AG09319 (cell line): Measurements from ENCODE around the gene HTRA2.

Experiments
- DNase-seq: peaks from one replicate; pipeline ENCODE4 v3.0.0-alpha.2; 2010; ENCODE audit warnings: low read depth; ENCODE audit errors: extremely low read depth
- CTCF ChIP-seq: IDR thresholded peaks from 2 replicates; pipeline ENCODE4 v1.5.1; 2011; ENCODE audit warnings: low read depth, mild to moderate bottlenecking, inconsistent platforms, low read length, moderate library complexity

The HTRA2 gene

GRCh38 chr2:74573747-74574562, 44.2 kb downstream of the HTRA2 start:
- DNase-seq = no peak
- no peak for TF ChIP-seq CTCF

- no peak for TF ChIP-seq CTCF
- no peak for DNase-seq
Measured at GRCh38 chr2:74575320-74575719, 45.6 kb downstream of the HTRA2 start.

GRCh38 chr2:74576211-74576862, 46.6 kb downstream of the HTRA2 start:
- no peak for TF ChIP-seq CTCF
- DNase-seq = no peak

- TF ChIP-seq CTCF = peak; percentile 49
- DNase-seq = peak; percentile 80
Measured at GRCh38 chr2:74576863-74577229, 47.1 kb downstream of the HTRA2 start.

- DNase-seq = no peak
- no peak for TF ChIP-seq CTCF
Measured at GRCh38 chr2:74577448-74577847, 47.7 kb downstream of the HTRA2 start.

GRCh38 chr2:74578408-74578807, 48.7 kb downstream of the HTRA2 start:
- TF ChIP-seq CTCF = no peak
- DNase-seq = no peak

GRCh38 chr2:74581463-74581862, 51.7 kb downstream of the HTRA2 start:
- no peak for DNase-seq
- no peak for TF ChIP-seq CTCF
